AG04449 (cell line): ENCODE data around the gene SCN8A.

Experiments used
- CTCF ChIA-PET: fragments of 350-600 bp; formaldehyde crosslinking; extraction: SDS; loops from one replicate; lab custom pipeline; 2021; ENCODE audit warnings: antibody characterized with exemption; lab: Yijun Ruan, JAX
- POLR2A ChIA-PET: fragments of 400-600, 350-600 bp; formaldehyde crosslinking; extraction: SDS; loops from one replicate; lab custom pipeline; 2020; ENCODE audit warnings: antibody characterized with exemption, inconsistent platforms; lab: Yijun Ruan, JAX
- DNase-seq: peaks from one replicate; pipeline ENCODE4 v3.0.0-alpha.2; 2010; ENCODE audit warnings: low read depth, low spot score
- H3K4me3 ChIP-seq: 2 replicates; pipeline ENCODE4 v1.5.1; 2011; ENCODE audit warnings: low read depth, mild to moderate bottlenecking, control low read depth, low read length
- CTCF ChIP-seq: IDR thresholded peaks from one replicate; pipeline ENCODE4 v1.5.1; 2011; ENCODE audit warnings: mild to moderate bottlenecking, moderate library complexity, low read length, control low read depth, inconsistent platforms; ENCODE audit not compliant: insufficient read depth; ENCODE audit errors: missing control alignments

Gene SCN8A

GRCh38 chr12:51620448-51620847, 29.4 kb downstream of the SCN8A start:
- ChIA-PET POLR2A (interaction anchor here (1.1 to 1.4 kb wide), 2 partner anchors 28 to 179 kb away, joined by 3 to 6 read pairs; no protein-coding TSS in a partner anchor), CTCF (interaction anchor here (1.0 to 1.9 kb wide), 5 partner anchors 9 to 30 kb away, joined by 3 to 5 read pairs (median 3); no protein-coding TSS in a partner anchor)
- peak; percentile 54 for DNase-seq
- TF ChIP-seq CTCF: no peak
- H3K4me3 ChIP-seq: no peak overlapping the region

- peak; percentile 71 for DNase-seq
- no peak overlapping the region for H3K4me3 ChIP-seq
- CTCF ChIA-PET: no interaction called here
- POLR2A ChIA-PET: interaction anchor here (1.1 to 1.4 kb wide), 2 partner anchors 29 to 180 kb away, joined by 3 to 6 read pairs; no protein-coding TSS in a partner anchor
- no peak for TF ChIP-seq CTCF
Observed at GRCh38 chr12:51621156-51621922, 30.3 kb downstream of the SCN8A start.

GRCh38 chr12:51622564-51622963, 31.5 kb downstream of the SCN8A start:
- DNase-seq: no peak
- no peak for TF ChIP-seq CTCF
- CTCF ChIA-PET: interaction anchor here (0.6 to 0.8 kb wide), 2 partner anchors 30 to 56 kb away, joined by 3 read pairs; no protein-coding TSS in a partner anchor
- no peak overlapping the region for H3K4me3 ChIP-seq
- POLR2A ChIA-PET: no interaction called here

GRCh38 chr12:51625370-51625769, 34.3 kb downstream of the SCN8A start:
- ChIA-PET POLR2A (no interaction called here), CTCF (interaction anchor here (1.3 kb wide), 2 partner anchors 10 to 35 kb away, joined by 3 read pairs; no protein-coding TSS in a partner anchor)
- DNase-seq: no peak
- H3K4me3 ChIP-seq: no peak overlapping the region
- no peak for TF ChIP-seq CTCF

GRCh38 chr12:51626115-51626514, 35.1 kb downstream of the SCN8A start:
- CTCF ChIA-PET: interaction anchor here (1.3 kb wide), 1 partner anchor 9 kb away, joined by 3 read pairs; no protein-coding TSS in a partner anchor
- DNase-seq: no peak
- POLR2A ChIA-PET: no interaction called here
- TF ChIP-seq CTCF: no peak
- no peak overlapping the region for H3K4me3 ChIP-seq

GRCh38 chr12:51626629-51627028, 35.6 kb downstream of the SCN8A start:
- ChIA-PET CTCF (interaction anchor here (1.3 kb wide), 1 partner anchor 9 kb away, joined by 3 read pairs; no protein-coding TSS in a partner anchor), POLR2A (no interaction called here)
- TF ChIP-seq CTCF: no peak
- no peak overlapping the region for H3K4me3 ChIP-seq
- DNase-seq: no peak
